Measurements from ENCODE around the gene CHCHD2.
"Not testable (repeated sequence)": the region's sequence is repeated elsewhere in the genome, so short reads cannot be mapped to it uniquely, and the experiment has no call there.

The CHCHD2 gene

DNA sequence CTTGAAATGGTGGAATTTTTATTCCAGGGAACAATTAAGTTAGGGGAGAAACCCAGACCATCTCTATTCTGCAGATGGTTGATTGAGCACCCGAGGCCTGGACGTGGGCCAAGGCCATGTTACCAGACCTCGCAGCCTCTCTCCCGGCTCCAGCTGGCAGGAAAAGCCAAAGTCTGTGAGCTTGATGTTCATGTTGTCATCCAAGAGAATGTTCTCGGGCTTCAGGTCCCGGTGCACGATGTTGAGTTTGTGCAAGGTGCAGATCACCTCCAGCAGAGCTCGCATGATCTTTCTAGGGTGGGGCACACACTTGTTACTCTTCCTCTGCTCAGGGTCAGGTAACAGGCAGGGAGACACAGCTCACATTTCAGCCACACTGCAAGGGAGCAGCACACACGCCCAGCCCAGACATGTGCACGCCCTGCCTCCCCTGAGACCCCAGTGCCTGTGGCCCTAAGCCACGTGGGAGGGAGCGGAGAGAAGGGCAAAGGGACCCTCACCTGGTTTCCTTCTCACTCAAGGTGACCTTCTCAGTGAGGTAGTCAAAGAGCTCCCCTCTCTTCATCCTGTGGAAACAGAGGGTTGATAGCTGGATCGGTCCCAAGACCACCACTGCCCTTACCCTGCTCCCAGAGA lies 23.0 kb downstream of the CHCHD2 start:
- DNase-seq (ENCODE audit: low read depth): no peak

DNA sequence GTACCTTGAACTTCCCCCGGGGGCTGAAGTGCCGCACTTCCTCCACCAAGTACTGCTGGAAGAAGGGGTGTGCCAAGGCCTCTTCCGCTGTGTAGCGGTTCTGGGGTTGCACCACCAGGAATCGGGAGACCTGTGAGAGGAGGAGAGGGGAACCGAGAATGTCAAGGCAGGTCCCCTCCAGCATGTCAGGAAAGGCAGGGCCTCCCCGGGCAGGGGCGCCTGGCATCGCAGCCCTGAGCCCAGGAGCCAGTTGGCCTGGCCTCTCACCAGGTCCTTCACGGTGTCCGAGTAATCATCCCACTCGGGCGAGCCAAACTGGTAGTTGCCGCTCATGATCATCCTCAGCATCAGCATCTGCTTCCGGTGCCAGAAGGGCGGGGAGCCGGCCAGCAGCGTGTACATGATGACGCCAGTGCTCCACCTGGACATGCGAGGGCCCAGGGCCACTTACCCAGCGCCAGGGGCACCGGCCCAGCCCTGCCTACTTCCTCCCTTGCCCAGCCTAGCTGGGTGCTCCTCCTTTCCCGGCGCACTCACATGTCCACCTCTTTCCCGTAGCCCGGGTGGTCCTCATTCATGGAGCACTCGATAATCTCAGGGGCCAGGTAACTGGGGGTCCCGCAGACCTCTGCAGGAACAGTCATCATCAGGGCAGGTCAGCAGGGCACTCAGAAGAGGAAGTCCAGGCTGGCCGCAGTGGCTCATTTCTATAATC lies 24.5 kb downstream of the CHCHD2 start:
- no peak for DNase-seq (ENCODE audit: low read depth)

DNA sequence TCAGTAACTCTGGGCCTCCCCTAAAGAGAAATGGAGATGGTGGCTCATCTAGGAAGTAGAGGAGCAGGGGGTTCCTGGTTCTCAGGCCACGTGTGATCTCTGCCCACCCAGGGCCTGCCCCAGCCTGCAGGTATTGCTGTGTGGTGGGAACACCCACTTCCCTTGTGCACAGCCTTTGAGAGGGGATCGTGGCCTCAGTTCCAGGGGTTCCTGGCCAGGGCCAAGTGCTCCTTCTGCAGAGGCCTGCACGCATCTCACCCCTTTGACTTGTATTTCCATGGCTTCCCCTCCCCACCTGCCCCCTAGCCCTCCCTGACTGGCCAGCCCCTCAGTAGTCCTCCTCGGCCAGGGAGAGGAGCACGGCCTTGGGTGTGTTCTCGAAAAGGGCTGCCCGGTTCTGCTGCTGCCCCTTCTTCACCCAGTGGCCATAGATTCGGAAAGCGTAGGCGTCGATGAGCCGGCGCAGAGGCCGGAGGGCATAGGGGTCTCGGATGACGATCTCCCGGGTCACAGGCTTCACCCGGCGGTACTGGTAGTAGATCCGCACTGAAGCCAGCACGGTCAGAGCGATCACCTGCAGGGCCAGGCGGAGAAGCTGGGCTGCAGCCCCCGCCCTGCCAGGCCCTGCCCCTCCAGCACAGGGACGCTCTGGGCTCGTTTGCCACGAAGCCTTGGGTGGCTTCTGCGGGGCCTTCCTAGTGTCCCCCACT lies 25.4 kb downstream of the CHCHD2 start:
- DNase-seq (ENCODE audit: low read depth): not testable (repeated sequence)

DNA sequence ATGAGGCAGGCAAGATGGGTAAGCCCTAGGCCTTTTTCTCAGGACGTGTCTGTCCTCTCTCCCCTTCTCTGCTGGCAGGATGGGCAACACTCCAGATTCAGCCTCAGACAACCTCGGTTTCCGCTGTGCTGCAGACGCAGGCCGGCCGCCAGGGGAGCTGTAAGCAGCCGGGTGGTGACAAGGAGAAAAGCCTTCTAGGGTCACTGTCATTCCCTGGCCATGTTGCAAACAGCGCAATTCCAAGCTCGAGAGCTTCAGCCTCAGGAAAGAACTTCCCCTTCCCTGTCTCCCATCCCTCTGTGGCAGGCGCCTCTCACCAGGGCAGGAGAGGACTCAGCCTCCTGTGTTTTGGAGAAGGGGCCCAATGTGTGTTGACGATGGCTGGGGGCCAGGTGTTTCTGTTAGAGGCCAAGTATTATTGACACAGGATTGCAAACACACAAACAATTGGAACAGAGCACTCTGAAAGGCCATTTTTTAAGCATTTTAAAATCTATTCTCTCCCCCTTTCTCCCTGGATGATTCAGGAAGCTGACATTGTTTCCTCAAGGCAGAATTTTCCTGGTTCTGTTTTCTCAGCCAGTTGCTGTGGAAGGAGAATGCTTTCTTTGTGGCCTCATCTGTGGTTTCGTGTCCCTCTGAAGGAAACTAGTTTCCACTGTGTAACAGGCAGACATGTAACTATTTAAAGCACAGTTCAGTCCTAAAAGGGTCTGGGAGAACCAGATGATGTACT lies 26.7 kb downstream of the CHCHD2 start:
- DNase-seq (ENCODE audit: low read depth): no peak

DNA sequence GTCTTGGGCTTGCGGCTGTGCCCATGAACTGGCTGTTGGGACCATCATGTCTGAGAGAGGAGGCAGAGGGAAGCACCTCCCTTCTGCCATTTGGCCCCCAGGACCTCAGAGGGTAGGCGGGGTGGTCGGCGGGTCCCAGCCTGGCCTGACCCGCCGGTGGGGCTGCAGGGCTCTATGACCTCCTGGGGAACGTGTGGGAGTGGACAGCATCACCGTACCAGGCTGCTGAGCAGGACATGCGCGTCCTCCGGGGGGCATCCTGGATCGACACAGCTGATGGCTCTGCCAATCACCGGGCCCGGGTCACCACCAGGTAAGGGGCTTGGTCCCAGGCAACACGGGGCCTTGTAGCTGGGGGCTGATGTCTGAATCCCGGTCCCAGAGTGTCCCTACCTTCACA lies 28.1 kb downstream of the CHCHD2 start:
- no peak for DNase-seq (ENCODE audit: low read depth)

DNA sequence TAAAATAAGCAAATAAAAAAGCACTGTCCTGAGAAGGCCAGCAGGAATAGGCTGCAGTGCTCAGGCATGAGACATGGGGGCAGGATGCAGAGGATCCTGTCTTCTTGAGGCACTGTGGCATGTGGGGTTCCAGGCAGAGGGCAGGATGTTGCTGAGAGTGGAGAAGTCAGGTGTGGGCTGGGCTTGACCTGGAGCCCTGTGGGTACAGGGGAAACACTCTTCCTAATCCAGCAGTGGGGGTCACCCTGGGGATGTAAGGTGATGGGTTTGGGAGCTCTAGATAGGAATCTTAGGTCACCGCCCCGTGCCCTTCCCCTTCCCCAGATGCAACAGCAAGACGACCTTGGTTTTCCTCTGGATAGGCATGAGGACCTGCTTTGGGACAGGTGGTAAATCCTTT lies 28.6 kb downstream of the CHCHD2 start:
- no peak for DNase-seq (ENCODE audit: low read depth)

DNA sequence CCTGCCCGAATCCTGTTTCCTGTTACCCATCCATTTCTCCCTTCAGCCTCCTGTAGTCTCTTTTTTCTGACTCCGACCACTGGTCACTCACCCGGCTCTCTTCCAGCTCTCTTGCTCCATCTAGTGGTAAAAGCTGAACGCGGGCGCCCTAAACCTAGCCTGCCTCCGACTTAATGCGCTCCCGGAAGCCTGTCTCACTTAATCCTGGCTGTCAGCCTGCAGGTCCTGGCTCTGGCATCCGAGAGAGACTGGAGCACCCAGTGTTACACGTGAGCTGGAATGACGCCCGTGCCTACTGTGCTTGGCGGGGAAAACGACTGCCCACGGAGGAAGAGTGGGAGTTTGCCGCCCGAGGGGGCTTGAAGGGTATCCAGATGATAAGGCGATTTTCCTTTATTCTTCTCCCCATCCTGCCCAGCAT lies 31.9 kb downstream of the CHCHD2 start:
- peak; percentile 33 for DNase-seq (ENCODE audit: low read depth)

DNA sequence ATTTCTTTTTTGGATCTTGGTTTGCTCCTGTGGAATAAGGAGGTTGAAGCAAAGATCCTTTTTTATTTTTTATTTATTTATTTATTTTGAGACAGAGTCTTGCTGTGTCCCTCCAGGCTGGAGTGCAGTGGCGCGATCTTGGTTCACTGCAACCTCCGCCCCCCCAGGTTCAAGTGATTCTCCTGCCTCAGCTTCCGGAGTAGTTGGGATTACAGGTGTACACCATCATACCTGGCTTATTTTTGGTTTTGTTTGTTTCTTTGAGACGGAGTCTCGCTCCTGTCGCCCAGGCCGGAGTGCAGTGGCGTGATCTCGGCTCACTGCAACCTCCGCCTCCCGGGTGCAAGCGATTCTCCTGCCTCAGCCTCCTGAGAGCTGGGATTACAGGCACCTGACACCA lies 39.9 kb downstream of the CHCHD2 start:
- not testable (repeated sequence) for DNase-seq (ENCODE audit: low read depth)

DNA sequence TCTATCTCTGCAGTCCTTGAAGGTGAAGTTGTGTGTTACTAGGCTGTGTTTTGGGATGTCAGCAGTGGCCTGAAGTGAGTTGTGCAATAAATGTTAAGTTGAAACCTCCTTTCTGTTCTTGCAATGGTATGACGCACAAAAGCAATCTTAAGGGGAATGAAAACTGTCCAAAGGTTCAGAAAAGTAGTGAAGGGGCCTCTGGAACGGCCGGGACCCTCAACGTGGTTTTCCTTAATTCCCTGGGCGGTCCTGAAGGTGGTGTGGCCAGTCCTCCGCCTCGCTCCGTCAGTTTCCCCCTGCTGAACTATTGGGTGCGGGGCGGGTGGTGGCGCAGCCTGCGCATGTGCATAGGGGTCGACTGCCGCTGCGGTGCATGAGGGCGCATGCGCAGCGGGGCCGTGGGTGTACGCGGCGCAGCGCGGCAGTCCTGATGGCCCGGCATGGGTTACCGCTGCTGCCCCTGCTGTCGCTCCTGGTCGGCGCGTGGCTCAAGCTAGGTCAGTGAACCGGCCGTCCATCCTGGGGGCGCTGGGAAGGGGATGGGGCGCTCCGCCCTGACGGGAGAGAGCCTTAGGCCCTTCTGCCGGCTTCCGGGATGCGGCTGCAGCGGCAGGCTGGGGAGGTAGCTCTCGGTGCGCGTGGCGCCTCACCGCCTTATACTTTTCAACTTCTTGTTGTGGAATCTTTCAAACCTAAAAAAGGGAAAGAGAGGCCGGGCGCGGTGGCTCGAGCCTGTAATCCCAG lies 42.2 kb downstream of the CHCHD2 start, which contains the start of gene SUMF2:
SUMF2 (plus strand) TSS at position 405 of the 744 bp plus-strand sequence; CDS start at position 431, 26 bp downstream.
- peak; percentile 88 for DNase-seq (ENCODE audit: low read depth)

DNA sequence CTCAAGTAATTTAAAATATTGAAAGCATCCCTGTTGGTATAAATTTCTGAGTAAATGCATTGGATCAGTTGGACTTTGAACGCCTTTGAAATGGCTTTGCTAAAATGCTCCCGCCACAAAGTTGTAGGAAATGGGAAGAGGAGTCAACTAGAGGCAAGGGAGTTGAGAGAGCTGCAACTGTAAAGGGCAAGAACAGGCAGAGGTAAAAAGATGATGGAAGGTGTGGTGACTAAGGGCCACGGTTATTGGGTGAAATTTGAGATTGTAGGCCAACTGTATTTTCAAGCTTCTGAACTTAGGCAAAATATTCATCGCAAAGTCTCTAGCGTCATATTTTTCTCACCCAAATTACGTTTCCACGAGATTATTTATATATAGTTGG lies 42.8 kb downstream of the CHCHD2 start:
- no peak for DNase-seq (ENCODE audit: low read depth)

DNA sequence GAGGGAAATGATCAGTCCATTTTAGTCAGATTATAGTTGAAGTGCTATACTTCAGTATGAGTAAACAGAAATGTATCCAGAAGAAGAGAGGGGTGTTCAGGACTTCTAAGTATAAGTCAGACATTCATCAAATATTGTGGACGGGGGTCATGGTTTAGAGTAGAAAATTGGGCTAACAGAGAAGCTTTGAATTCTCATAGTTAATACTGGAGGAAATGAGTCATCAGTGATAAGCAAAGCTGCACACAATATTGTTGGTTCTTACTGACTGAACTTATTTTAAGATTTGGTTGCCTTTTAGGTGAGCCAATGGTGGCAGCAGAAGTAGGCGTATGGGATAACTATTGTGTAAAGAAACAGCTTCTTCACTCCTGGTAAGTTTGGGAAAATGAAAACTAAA lies 43.9 kb downstream of the CHCHD2 start:
- no peak for DNase-seq (ENCODE audit: low read depth)

DNA sequence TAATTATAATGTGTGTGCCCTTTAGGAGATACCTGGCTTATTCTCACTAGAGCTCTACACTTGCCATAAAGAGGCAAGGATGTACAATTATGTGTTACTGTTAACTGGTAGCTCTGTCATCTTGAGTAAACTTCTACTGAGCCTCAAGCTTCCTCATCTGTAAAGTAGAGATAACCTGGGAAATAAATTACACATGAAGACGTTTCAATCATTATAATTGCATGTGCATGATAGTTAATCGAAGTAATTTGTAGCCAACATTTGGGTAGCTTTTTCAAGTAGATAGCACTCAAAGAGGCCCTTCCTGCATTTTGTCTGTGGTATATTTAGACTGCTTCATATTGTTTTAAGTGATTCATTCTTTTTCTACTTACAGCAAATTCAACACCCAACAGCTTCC lies 52.3 kb downstream of the CHCHD2 start:
- DNase-seq (ENCODE audit: low read depth): no peak

DNA sequence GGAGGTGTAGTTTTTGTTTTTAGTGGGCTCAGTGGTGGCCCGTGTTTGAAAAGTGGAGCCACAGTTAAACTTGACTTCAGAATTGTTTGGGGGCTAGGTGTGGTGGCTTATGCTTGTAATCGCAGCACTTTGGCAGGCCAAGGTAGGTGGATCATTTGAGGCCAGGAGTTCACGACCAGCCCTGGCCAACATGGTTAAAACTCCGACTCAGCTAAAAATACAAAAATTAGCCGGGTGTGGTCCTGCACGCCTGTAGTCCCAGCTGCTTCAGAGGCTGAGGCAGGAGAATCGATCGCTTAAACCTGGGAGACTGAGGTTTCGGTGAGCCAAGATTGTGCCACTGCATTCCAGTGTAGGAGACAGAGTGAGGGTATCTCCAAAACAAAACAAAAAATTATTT lies 52.9 kb downstream of the CHCHD2 start:
- DNase-seq (ENCODE audit: low read depth): no peak

Data from stimulated activated CD8-positive, alpha-beta memory T cell treated with anti-CD3 and anti-CD28 coated beads, Interleukin-4, amount 100 ng/mL, for 24 hours (primary cell).